GM12878 (cell line): ENCODE data around the gene FOXL1.

ENCODE experiments used
- CEBPB ChIP-seq, 2 experiments: fragments of 150-350 bp in 1 of 2; IDR thresholded peaks; 2 replicates each; pipeline ENCODE4 v1.6.1; 2012 to 2014; ENCODE audit warnings: low read depth in 2 of 2, low read length in 2 of 2, borderline replicate concordance in 1 of 2, inconsistent platforms in 1 of 2
- CHD2 ChIP-seq: IDR thresholded peaks from 2 replicates; pipeline ENCODE4 v1.6.1; 2011; ENCODE audit warnings: low read depth, low read length, improper control_type of control experiment, borderline replicate concordance
- CREB1 ChIP-seq: IDR thresholded peaks from 2 replicates; pipeline ENCODE4 v1.6.1; 2012; ENCODE audit warnings: low read depth, mild to moderate bottlenecking, inconsistent platforms
- HDAC2 ChIP-seq: fragments of 200-600 bp; sonication (generic); IDR thresholded peaks from 2 replicates; pipeline ENCODE4 v1.6.1; 2017
- NFXL1 ChIP-seq: fragments of 450-650 bp; IDR thresholded peaks from 2 replicates; pipeline ENCODE4 v1.6.1; 2017; ENCODE audit warnings: antibody characterized with exemption, mild to moderate bottlenecking, borderline replicate concordance
- NR2C1 ChIP-seq: fragments of 450-650 bp; IDR thresholded peaks from 2 replicates; pipeline ENCODE4 v1.6.1; 2017; ENCODE audit warnings: antibody characterized with exemption, mild to moderate bottlenecking, moderate library complexity
- POLR2A ChIP-seq: IDR thresholded peaks from 2 replicates; pipeline ENCODE4 v1.6.1; 2011; ENCODE audit warnings: low read depth, mild to moderate bottlenecking, low read length
- SIX5 ChIP-seq: IDR thresholded peaks from 2 replicates; pipeline ENCODE4 v1.6.1; 2011; ENCODE audit warnings: mild to moderate bottlenecking, low read depth, low read length, moderate library complexity; ENCODE audit not compliant: severe bottlenecking
- SP1 ChIP-seq: IDR thresholded peaks from one replicate; pipeline ENCODE4 v1.6.1; 2011; ENCODE audit warnings: low read depth, low read length
- TBL1XR1 ChIP-seq: IDR thresholded peaks from 2 replicates; pipeline ENCODE4 v1.6.1; 2012; ENCODE audit warnings: low read depth, low read length, improper control_type of control experiment
- TCF7 ChIP-seq: IDR thresholded peaks from 2 replicates; pipeline ENCODE4 v1.6.1; 2014; ENCODE audit warnings: antibody characterized with exemption, borderline replicate concordance
- TF ChIP-seq, protein P1 (sequence below), 3 experiments: IDR thresholded peaks in 2 of 3; conservative IDR thresholded peaks in 1 of 3; 2 replicates each; pipeline ENCODE4 v1.5.1; 2011; ENCODE audit warnings: low read depth in 3 of 3, low read length in 3 of 3, mild to moderate bottlenecking in 3 of 3, control low read depth in 2 of 3, moderate library complexity in 2 of 3, inconsistent platforms in 1 of 3, mixed read lengths in 1 of 3; ENCODE audit not compliant: control insufficient read depth in 2 of 3, insufficient read depth in 1 of 3; ENCODE audit errors: extremely low read depth in 1 of 3
- TF ChIP-seq, protein P2 (sequence below): fragments of 450-650 bp; formaldehyde crosslinking; IDR thresholded peaks from 2 replicates; pipeline ENCODE4 v1.4.0; 2020; ENCODE audit warnings: mild to moderate bottlenecking, moderate library complexity

DNA sequence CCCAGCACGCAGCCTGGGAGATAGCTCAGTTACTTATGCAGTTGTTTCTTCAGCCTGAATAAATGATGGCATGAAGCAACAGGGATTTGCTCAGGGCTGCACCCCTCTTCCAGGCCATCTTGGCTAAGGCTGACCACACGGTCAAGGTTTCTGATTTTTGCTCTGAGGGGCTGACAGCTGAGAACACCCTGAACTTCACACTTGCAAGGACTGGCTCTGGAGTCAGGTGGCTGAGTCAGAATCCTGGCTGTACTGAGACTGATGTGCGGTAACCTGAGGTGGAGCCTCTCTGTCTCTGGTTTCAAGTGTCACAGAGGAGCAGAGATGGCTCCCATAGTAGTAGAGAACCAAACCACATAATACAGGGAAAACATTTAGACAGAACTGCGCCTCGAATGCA, 28.1 kb upstream of the FOXL1 start:
- TF ChIP-seq, protein P1, sequence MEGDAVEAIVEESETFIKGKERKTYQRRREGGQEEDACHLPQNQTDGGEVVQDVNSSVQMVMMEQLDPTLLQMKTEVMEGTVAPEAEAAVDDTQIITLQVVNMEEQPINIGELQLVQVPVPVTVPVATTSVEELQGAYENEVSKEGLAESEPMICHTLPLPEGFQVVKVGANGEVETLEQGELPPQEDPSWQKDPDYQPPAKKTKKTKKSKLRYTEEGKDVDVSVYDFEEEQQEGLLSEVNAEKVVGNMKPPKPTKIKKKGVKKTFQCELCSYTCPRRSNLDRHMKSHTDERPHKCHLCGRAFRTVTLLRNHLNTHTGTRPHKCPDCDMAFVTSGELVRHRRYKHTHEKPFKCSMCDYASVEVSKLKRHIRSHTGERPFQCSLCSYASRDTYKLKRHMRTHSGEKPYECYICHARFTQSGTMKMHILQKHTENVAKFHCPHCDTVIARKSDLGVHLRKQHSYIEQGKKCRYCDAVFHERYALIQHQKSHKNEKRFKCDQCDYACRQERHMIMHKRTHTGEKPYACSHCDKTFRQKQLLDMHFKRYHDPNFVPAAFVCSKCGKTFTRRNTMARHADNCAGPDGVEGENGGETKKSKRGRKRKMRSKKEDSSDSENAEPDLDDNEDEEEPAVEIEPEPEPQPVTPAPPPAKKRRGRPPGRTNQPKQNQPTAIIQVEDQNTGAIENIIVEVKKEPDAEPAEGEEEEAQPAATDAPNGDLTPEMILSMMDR (IDR thresholded peaks at IDR 0.05 in 2 of 3, conservative IDR thresholded peaks at IDR 0.05 in 1 of 3; ENCODE audit: control insufficient read depth in 2 of 3, extremely low read depth in 1 of 3, insufficient read depth in 1 of 3, low read depth in 3 of 3, low read length in 3 of 3): no peak
- TF ChIP-seq CHD2 (no peak), TBL1XR1 (no peak), CREB1 (no peak), POLR2A (no peak), HDAC2 (no peak), TCF7 (no peak), SIX5 (no peak), NR2C1 (no peak), NFXL1 (no peak), SP1 (no peak), CEBPB (IDR thresholded peaks at IDR 0.05; ENCODE audit: borderline replicate concordance in 1 of 2, low read depth in 2 of 2, low read length in 2 of 2) (no peak)
- TF ChIP-seq, protein P2, sequence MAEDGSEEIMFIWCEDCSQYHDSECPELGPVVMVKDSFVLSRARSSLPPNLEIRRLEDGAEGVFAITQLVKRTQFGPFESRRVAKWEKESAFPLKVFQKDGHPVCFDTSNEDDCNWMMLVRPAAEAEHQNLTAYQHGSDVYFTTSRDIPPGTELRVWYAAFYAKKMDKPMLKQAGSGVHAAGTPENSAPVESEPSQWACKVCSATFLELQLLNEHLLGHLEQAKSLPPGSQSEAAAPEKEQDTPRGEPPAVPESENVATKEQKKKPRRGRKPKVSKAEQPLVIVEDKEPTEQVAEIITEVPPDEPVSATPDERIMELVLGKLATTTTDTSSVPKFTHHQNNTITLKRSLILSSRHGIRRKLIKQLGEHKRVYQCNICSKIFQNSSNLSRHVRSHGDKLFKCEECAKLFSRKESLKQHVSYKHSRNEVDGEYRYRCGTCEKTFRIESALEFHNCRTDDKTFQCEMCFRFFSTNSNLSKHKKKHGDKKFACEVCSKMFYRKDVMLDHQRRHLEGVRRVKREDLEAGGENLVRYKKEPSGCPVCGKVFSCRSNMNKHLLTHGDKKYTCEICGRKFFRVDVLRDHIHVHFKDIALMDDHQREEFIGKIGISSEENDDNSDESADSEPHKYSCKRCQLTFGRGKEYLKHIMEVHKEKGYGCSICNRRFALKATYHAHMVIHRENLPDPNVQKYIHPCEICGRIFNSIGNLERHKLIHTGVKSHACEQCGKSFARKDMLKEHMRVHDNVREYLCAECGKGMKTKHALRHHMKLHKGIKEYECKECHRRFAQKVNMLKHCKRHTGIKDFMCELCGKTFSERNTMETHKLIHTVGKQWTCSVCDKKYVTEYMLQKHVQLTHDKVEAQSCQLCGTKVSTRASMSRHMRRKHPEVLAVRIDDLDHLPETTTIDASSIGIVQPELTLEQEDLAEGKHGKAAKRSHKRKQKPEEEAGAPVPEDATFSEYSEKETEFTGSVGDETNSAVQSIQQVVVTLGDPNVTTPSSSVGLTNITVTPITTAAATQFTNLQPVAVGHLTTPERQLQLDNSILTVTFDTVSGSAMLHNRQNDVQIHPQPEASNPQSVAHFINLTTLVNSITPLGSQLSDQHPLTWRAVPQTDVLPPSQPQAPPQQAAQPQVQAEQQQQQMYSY (CRISPR knock-in tag): no peak
